HL-60 (cell line): ENCODE data around the gene KAZALD1.
A peak's percentile ranks its signal among the peaks of the same experiment; 100 is the strongest.

Experiments used
- DNase-seq, 2 experiments: peaks; one replicate each; pipeline ENCODE4 v3.0.0-alpha.2; 2010 to 2020; ENCODE audit warnings: low read depth in 1 of 2, low spot score in 1 of 2
- H3K27ac ChIP-seq: fragments of 250-450 bp; sonication (Bioruptor Pico); replicated peaks from 2 replicates; pipeline ENCODE4 v1.5.1; 2020; ENCODE audit warnings: mild to moderate bottlenecking, moderate library complexity
- H3K27me3 ChIP-seq: fragments of 250-450 bp; sonication (Bioruptor Pico); 2 replicates; pipeline ENCODE4 v1.5.1; 2021; ENCODE audit warnings: mild to moderate bottlenecking, moderate library complexity; ENCODE audit not compliant: insufficient read depth, poor library complexity, severe bottlenecking
- H3K4me3 ChIP-seq: replicated peaks from 2 replicates; pipeline ENCODE4 v1.5.1; 2011; ENCODE audit warnings: mild to moderate bottlenecking, control low read depth, low read length; ENCODE audit not compliant: insufficient read depth
- CTCF ChIP-seq: IDR thresholded peaks from one replicate; pipeline ENCODE4 v1.5.1; 2011; ENCODE audit warnings: low read length, control low read depth, inconsistent platforms; ENCODE audit not compliant: insufficient read depth
- GABPA ChIP-seq: IDR thresholded peaks from 2 replicates; pipeline ENCODE4 v1.6.1; 2012; ENCODE audit warnings: low read depth
- POLR2AphosphoS5 ChIP-seq: IDR thresholded peaks from 2 replicates; pipeline ENCODE4 v1.6.1; 2012; ENCODE audit warnings: low read depth
- REST ChIP-seq: IDR thresholded peaks from 2 replicates; pipeline ENCODE4 v1.6.1; 2012; ENCODE audit warnings: low read depth; ENCODE audit not compliant: insufficient replicate concordance
- SPI1 ChIP-seq: IDR thresholded peaks from 2 replicates; pipeline ENCODE4 v1.6.1; 2012; ENCODE audit warnings: low read depth, mild to moderate bottlenecking, borderline replicate concordance

KAZALD1 gene

GRCh38 chr10:101106351-101106750, 44.6 kb downstream of the KAZALD1 start:
- peak in 1 of 2 experiments; percentile 18 for DNase-seq
- H3K27ac ChIP-seq, result no peak overlapping the region
- TF ChIP-seq REST (no peak), CTCF (no peak), SPI1 (no peak), GABPA (no peak), POLR2AphosphoS5 (no peak)
- H3K4me3 ChIP-seq, result no peak overlapping the region
- H3K27me3 ChIP-seq, result peaks cover 6% of the 10 kb centered on the region

GRCh38 chr10:101107771-101108170, 46.0 kb downstream of the KAZALD1 start:
- TF ChIP-seq POLR2AphosphoS5, result no peak
- no peak for TF ChIP-seq REST
- TF ChIP-seq GABPA, result no peak
- no peak for TF ChIP-seq CTCF
- no peak for TF ChIP-seq SPI1
- no peak for DNase-seq
- Histone ChIP-seq H3K27me3 (peaks cover 6% of the 10 kb centered on the region), H3K27ac (no peak overlapping the region), H3K4me3 (no peak overlapping the region)

- peaks cover 6% of the 10 kb centered on the region for H3K27me3 ChIP-seq
- DNase-seq, result no peak
- no peak overlapping the region for H3K27ac ChIP-seq
- H3K4me3 ChIP-seq, result no peak overlapping the region
- TF ChIP-seq POLR2AphosphoS5 (no peak), SPI1 (no peak), GABPA (no peak), CTCF (no peak), REST (no peak)
These were observed 49.2 kb downstream of the KAZALD1 start for GRCh38 chr10:101110856-101111523.
